GM12872 (cell line): ENCODE results near the gene SARM1.

ENCODE experiments used
- TF ChIP-seq, protein P1 (sequence below): IDR thresholded peaks from 3 replicates; pipeline ENCODE4 v1.5.1; 2011; ENCODE audit warnings: low read depth, mild to moderate bottlenecking, low read length, moderate library complexity; ENCODE audit not compliant: insufficient read depth

Gene SARM1

GRCh38 chr17:28371245-28372202, at the start of gene SARM1:
Gene SARM1 (plus strand): TSS chr17:28371694. CDS start chr17:28372033, 339 bp downstream.
- TF ChIP-seq, protein P1, sequence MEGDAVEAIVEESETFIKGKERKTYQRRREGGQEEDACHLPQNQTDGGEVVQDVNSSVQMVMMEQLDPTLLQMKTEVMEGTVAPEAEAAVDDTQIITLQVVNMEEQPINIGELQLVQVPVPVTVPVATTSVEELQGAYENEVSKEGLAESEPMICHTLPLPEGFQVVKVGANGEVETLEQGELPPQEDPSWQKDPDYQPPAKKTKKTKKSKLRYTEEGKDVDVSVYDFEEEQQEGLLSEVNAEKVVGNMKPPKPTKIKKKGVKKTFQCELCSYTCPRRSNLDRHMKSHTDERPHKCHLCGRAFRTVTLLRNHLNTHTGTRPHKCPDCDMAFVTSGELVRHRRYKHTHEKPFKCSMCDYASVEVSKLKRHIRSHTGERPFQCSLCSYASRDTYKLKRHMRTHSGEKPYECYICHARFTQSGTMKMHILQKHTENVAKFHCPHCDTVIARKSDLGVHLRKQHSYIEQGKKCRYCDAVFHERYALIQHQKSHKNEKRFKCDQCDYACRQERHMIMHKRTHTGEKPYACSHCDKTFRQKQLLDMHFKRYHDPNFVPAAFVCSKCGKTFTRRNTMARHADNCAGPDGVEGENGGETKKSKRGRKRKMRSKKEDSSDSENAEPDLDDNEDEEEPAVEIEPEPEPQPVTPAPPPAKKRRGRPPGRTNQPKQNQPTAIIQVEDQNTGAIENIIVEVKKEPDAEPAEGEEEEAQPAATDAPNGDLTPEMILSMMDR: no peak

DNA sequence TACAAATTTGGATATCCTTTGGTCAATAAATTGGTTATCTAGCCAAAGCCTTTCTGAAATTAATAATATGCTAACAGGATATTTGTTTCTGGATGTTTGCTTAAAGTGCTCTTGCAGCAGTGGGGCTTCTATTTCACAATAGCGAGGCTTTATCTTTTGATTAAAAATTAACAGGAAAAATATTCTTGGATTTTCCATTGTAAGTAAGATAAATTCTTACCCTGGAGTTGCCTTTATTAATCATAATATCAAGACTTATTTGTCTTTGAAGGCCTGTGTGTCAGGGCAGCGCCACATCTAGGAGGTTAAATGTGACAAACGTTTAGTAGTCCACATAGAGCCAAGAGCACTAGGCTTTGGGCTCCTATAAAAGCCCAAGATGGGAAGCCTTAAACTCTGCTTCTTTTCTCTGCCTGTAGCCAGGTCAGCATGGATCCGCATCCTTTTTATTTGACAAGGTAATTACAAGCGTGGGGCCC, 47.2 kb upstream of the SARM1 start:
- TF ChIP-seq, protein P1: no peak

- TF ChIP-seq, protein P1: no peak
Observed at GRCh38 chr17:28324781-28325180, 46.7 kb upstream of the SARM1 start.

- TF ChIP-seq, protein P1: no peak
Observed at GRCh38 chr17:28325211-28325610, 46.3 kb upstream of the SARM1 start.

DNA sequence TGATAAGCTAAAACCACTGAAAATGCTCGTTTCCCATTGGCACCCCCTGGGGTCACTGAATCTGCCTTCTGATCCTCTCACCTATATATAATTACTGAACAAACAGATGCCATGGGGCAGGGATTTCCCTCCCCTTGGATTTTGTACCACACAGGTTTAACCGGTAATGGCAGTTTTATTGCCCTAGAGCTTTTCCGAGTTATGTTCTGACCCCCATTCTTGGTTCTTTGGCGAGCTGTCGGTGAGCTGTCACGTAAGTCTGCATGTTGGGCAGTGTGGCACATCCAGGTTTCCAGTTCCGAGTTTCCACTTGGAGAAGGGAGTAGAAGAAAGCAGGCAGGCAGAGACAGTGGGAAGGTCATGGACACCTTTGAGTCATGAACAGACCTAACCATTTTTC, 45.4 kb upstream of the SARM1 start:
- TF ChIP-seq, protein P1: no peak

GRCh38 chr17:28327031-28327607, 44.4 kb upstream of the SARM1 start:
- TF ChIP-seq, protein P1: no peak

DNA sequence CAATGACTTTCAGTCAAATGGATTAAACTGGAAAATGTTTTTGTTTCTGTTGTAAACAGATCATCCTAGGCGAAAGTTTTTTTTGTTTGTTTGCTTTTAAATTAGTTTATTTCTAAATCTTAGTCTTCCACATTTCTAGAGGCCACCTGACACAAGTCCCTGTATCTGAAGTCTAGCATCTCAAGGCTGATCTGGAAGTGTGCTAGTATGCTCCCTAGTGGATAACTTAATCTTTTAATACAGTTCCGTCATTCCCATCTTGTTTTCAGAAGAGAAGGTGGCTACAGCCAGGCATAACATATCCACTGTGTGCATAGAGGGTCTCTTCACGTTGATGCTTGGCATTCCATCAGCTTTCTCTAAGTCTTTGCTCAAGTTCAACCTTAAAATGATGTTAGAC, 43.8 kb upstream of the SARM1 start:
- TF ChIP-seq, protein P1: no peak
